BLaER1 treated with 17β-estradiol and CSF1 and Interleukin-3, amounts not matched to agents 10 nM and 100 nM (cell line): Measurements from ENCODE around the gene MBOAT7.
"Not testable (repeated sequence)": the region's sequence is repeated elsewhere in the genome, so short reads cannot be mapped to it uniquely, and the experiment has no call there.

Experiments
- H3K27ac ChIP-seq, 11 experiments: shearing (Covaris generic); formaldehyde crosslinking; 2 replicates each; pipeline ENCODE4 v1.8.1; 2022
- H3K27me3 ChIP-seq, 11 experiments: shearing (Covaris generic); formaldehyde crosslinking; 2 replicates each; pipeline ENCODE4 v1.8.1; 2022
- H3K36me3 ChIP-seq, 11 experiments: shearing (Covaris generic); formaldehyde crosslinking; 2 replicates each; pipeline ENCODE4 v1.8.1; 2022
- H3K4me1 ChIP-seq, 10 experiments: shearing (Covaris generic); formaldehyde crosslinking; 2 replicates each; pipeline ENCODE4 v1.8.1; 2022
- H3K4me2 ChIP-seq, 11 experiments: shearing (Covaris generic); formaldehyde crosslinking; 2 replicates each; pipeline ENCODE4 v1.8.1; 2022
- H3K4me3 ChIP-seq, 10 experiments: shearing (Covaris generic); formaldehyde crosslinking; 2 replicates each; pipeline ENCODE4 v1.8.1; 2022
- H3K9ac ChIP-seq, 11 experiments: shearing (Covaris generic); formaldehyde crosslinking; 2 replicates each; pipeline ENCODE4 v1.8.1; 2022
- H3K9me3 ChIP-seq, 11 experiments: shearing (Covaris generic); formaldehyde crosslinking; replicated peaks in 1 of 11; 2 replicates each; pipeline ENCODE4 v1.8.1; 2022
- H4K20me1 ChIP-seq, 11 experiments: shearing (Covaris generic); formaldehyde crosslinking; 2 replicates each; pipeline ENCODE4 v1.8.1; 2022
- Cebpa-rat ChIP-seq, 11 experiments: shearing (Covaris generic); IDR thresholded peaks; 2 replicates each; pipeline ENCODE4 v1.8.1; 2022

Gene MBOAT7

DNA sequence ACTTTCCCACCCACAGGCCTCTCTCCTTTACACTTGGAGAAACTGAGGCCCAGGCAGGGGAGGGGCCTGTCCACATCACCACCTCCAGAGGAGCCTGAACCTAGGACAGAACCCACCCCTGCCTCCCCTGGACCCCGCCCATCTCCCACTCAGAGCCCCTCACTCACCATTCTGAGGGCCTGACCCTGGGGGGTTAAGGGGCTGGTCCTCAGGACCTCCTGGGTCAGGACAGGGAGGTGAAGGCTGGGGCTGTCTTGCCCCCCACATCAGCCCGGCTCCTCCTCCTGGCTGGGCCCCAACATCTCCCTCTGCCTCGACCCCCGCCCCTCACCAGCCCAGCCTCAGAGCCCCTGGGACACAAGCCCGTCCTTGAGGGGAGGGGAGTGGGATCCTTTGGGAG lies 30.3 kb upstream of the MBOAT7 start:
- H3K4me3 ChIP-seq = peak overlapping the region in 3 of 10 experiments; percentile 26 to 51 (median 44); a peak in 5 of 20 replicates
- peaks cover 0 to 44% (median 22%) of the 10 kb centered on the region in 11 experiments; a peak in 9 of 22 replicates for H4K20me1 ChIP-seq
- peak overlapping the region in 2 of 11 experiments; percentile 48 to 60; a peak in 2 of 22 replicates for H3K27ac ChIP-seq
- peak overlapping the region in 3 of 11 experiments; percentile 21 to 81 (median 79); a peak in 5 of 22 replicates for H3K9ac ChIP-seq
- not testable (repeated sequence) for H3K27me3 ChIP-seq, H3K9me3 ChIP-seq
- H3K4me1 ChIP-seq = peaks cover 13 to 58% (median 22%) of the 10 kb centered on the region in 10 experiments
- peak overlapping the region in 3 of 11 experiments; percentile 61 to 94 (median 89); a peak in 6 of 22 replicates for H3K4me2 ChIP-seq
- H3K36me3 ChIP-seq = peaks cover 27 to 49% (median 40%) of the 10 kb centered on the region in 11 experiments

DNA sequence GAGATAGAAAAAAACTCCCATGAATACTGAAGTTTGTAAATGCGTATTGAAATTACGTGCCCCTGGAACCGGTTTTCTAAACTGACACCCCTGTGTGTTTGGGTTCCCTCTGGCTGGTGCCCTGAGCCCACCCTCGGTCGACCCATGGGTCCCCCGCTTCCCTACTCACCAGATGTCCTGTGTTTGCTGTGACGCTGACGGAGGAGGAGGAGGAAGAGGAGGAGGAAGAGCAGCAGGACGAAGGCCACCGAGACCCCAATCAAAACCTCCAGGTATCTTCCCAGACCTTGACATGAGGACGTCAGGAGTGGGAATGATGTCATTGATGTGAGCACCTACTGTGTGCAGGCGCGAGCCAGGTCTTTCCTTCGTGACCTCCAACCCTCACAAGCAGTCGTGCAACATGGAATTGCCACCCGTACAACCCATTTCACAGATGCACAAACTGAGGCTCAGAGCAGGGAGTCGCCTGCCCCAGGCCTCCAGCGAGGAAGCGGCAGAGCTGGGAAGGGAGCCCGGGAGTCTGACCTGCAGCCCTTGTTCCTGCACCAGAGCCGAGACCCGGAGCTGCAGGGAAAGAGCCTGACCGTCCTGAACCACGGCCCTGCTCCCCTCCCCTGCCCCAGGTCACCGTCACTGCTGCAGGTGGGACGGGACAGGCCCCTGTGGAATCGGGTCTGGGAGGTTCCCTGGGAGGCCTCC lies 29.7 kb upstream of the MBOAT7 start:
- no peak for TF ChIP-seq Cebpa-rat (IDR thresholded peaks at IDR 0.05)
- peak overlapping the region in 2 of 11 experiments; percentile 48 to 60; a peak in 2 of 22 replicates for H3K27ac ChIP-seq
- H3K36me3 ChIP-seq = peaks cover 28 to 49% (median 43%) of the 10 kb centered on the region in 11 experiments
- H3K4me2 ChIP-seq = peak overlapping the region in 3 of 11 experiments; percentile 61 to 94 (median 89); a peak in 6 of 22 replicates
- peaks cover 13 to 56% (median 22%) of the 10 kb centered on the region in 10 experiments for H3K4me1 ChIP-seq
- H4K20me1 ChIP-seq = peaks cover 0 to 44% (median 22%) of the 10 kb centered on the region in 11 experiments; a peak in 9 of 22 replicates
- no peaks in the 10 kb centered on the region for H3K27me3 ChIP-seq
- peak overlapping the region in 3 of 10 experiments; percentile 26 to 51 (median 44); a peak in 5 of 20 replicates for H3K4me3 ChIP-seq
- H3K9ac ChIP-seq = peak overlapping the region in 4 of 11 experiments; percentile 10 to 81 (median 50); a peak in 5 of 22 replicates
- H3K9me3 ChIP-seq = peaks cover 0 to 7% (median 0%) of the 10 kb centered on the region in 11 experiments; a peak in 6 of 22 replicates

DNA sequence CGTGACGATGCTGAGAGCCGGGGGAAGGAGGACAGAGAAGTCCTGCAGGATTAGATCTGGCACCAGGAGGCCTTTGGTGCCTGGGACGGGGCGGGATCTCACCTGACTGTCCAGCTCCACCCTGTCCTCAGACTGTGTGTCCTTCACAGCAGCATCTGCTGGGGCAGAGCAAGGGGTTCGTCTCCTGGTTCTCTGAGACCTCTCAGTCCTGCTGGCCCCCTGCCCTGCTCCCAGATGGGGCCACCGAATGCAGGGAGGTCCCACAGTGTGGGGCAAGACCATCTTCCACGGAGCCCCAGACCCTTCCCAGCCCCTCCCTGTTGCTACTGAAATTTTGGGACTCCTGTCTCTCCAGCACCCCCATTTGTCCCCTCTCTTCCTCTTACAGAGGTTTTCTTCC lies 28.9 kb upstream of the MBOAT7 start:
- H3K9ac ChIP-seq = peak overlapping the region in 3 of 11 experiments; percentile 21 to 81 (median 79); a peak in 4 of 22 replicates
- peaks cover 9 to 47% (median 14%) of the 10 kb centered on the region in 10 experiments for H3K4me1 ChIP-seq
- H4K20me1 ChIP-seq = peaks cover 0 to 44% (median 22%) of the 10 kb centered on the region in 11 experiments; a peak in 9 of 22 replicates
- peak overlapping the region in 3 of 11 experiments; percentile 61 to 94 (median 89); a peak in 6 of 22 replicates for H3K4me2 ChIP-seq
- peak overlapping the region in 2 of 11 experiments; percentile 13 to 50; a peak in 2 of 22 replicates for H3K27ac ChIP-seq
- TF ChIP-seq Cebpa-rat (IDR thresholded peaks at IDR 0.05) = no peak
- H3K36me3 ChIP-seq = peaks cover 34 to 55% (median 45%) of the 10 kb centered on the region in 11 experiments
- peak overlapping the region in 3 of 10 experiments; percentile 26 to 51 (median 44); a peak in 3 of 20 replicates for H3K4me3 ChIP-seq
- H3K9me3 ChIP-seq = peaks cover 0 to 15% (median 0%) of the 10 kb centered on the region in 11 experiments; a peak in 6 of 22 replicates
- H3K27me3 ChIP-seq = no peaks in the 10 kb centered on the region

DNA sequence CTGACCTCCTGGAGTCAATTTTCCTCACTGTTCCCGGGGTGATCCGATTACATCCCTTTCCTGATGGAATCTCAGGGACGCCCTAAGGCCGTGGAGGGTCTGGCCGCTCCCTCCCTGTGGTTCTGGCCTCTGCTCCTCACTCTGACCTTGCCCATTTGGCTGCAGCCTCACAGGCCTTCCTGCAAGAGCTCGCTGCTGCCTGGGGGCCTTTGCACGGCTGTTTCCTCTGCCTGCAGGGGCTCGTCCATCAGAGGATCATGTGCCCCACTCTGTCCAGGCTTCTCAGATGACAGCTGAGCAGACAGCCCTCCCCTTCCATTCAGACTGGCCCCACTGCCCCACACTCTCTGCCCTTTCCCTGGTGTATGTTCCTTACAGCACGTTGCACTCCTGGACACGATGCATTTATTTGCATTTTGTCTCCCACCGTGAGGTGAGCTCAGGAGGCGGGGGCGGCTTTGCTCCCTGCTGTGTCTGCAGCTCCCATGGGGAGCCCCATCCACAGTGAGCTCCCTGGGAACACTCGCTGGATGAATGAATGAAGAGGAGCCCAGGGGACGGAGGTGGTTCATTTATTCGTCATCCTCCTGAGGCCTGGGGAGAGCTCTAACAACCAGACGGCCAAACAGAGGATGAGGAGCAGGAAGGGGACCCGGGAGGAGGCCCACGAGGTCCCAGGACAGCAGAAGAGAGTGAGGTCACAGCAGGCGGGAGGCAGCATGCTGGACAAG lies 28.3 kb upstream of the MBOAT7 start:
- H3K27ac ChIP-seq = not testable (repeated sequence)
- H4K20me1 ChIP-seq = peaks cover 0 to 47% (median 22%) of the 10 kb centered on the region in 11 experiments; a peak in 9 of 22 replicates

DNA sequence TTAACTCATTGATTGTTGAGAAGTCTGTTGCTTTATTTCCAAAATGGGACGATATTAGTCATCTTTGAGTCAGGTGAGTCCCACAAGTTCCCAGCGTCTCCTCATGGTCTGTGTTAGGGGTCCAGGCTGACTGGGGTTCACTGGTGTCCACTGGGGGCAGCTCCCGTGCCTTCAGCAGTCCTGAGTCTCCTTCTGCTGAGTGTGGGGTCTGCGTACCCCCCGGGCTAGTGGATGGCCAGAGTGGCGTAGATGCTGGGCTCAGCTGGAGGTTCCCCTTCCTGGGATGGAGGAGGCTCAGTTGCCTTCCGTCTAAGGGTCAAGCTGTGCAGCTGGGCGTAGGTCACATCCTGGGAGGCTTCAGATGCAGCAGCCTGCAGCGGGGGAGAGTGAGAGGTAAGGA lies 27.5 kb upstream of the MBOAT7 start:
- Histone ChIP-seq H3K36me3 (peaks cover 43 to 69% (median 58%) of the 10 kb centered on the region in 11 experiments), H3K9me3 (peaks cover 0 to 15% (median 0%) of the 10 kb centered on the region in 11 experiments; a peak in 6 of 22 replicates), H3K27ac (no peak overlapping the region), H4K20me1 (peaks cover 0 to 55% (median 22%) of the 10 kb centered on the region in 11 experiments; a peak in 9 of 22 replicates), H3K4me2 (0 out of 22 replicates have a peak overlapping the region, but pooled peaks of 2 of the 11 experiments have one; percentile 11 to 42), H3K4me1 (peaks cover 0 to 44% (median 8%) of the 10 kb centered on the region in 10 experiments; a peak in 13 of 20 replicates), H3K9ac (0 out of 22 replicates have a peak overlapping the region, but pooled peaks of 1 of the 11 experiments have one; percentile 42), H3K27me3 (no peaks in the 10 kb centered on the region), H3K4me3 (no peak overlapping the region)
- TF ChIP-seq Cebpa-rat (IDR thresholded peaks at IDR 0.05) = no peak

More for the DNA sequence above, 28.3 kb upstream of the MBOAT7 start:
- H3K27me3 ChIP-seq = not testable (repeated sequence)
- Histone ChIP-seq H3K4me1 (peaks cover 3 to 44% (median 10%) of the 10 kb centered on the region in 10 experiments), H3K4me3 (peak overlapping the region in 2 of 10 experiments; percentile 44 to 51; a peak in 1 of 20 replicates), H3K9me3 (peaks cover 0 to 15% (median 0%) of the 10 kb centered on the region in 11 experiments; a peak in 6 of 22 replicates), H3K9ac (peak overlapping the region in 2 of 11 experiments; percentile 79 to 81; a peak in 3 of 22 replicates), H3K36me3 (peaks cover 40 to 61% (median 50%) of the 10 kb centered on the region in 11 experiments), H3K4me2 (peak overlapping the region in 2 of 11 experiments; percentile 89 to 94; a peak in 4 of 22 replicates)

DNA sequence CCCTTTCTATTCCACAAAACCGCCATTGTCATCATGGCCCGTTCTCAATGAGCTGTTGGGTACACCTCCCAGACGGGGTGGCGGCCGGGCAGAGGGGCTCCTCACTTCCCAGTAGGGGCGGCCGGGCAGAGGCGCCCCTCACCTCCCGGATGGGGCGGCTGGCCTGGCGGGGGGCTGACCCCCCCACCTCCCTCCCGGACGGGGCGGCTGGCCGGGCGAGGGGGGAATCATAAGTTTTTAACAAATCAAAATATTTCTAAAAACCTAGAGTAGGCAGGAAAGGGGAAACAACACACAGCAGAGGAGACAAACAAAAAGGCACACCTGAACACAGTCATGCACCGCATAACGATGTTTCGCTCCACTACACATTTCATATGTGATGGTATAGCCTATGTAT lies 25.4 kb upstream of the MBOAT7 start:
- Histone ChIP-seq H3K36me3 (peaks cover 43 to 79% (median 67%) of the 10 kb centered on the region in 11 experiments), H4K20me1 (peaks cover 0 to 76% (median 34%) of the 10 kb centered on the region in 11 experiments; a peak in 12 of 22 replicates), H3K9me3 (peaks cover 0 to 15% (median 0%) of the 10 kb centered on the region in 11 experiments; a peak in 6 of 22 replicates), H3K4me1 (peaks cover 18 to 59% (median 29%) of the 10 kb centered on the region in 10 experiments)
- not testable (repeated sequence) for H3K27me3 ChIP-seq, H3K9ac ChIP-seq, H3K27ac ChIP-seq, H3K4me2 ChIP-seq, H3K4me3 ChIP-seq

DNA sequence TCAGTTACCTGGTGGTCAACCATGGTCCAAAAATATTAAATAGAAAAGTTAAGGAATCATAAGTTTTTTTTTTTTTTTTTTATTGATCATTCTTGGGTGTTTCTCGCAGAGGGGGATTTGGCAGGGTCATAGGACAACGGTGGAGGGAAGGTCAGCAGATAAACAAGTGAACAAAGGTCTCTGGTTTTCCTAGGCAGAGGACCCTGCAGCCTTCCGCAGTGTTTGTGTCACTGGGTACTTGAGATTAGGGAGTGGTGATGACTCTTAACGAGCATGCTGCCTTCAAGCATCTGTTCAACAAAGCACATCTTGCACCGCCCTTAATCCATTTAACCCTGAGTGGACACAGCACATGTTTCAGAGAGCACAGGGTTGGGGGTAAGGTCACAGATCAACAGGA lies 24.8 kb upstream of the MBOAT7 start:
- peaks cover 0 to 82% (median 30%) of the 10 kb centered on the region in 11 experiments; a peak in 13 of 22 replicates for H4K20me1 ChIP-seq
- peaks cover 37 to 79% (median 69%) of the 10 kb centered on the region in 11 experiments for H3K36me3 ChIP-seq

DNA sequence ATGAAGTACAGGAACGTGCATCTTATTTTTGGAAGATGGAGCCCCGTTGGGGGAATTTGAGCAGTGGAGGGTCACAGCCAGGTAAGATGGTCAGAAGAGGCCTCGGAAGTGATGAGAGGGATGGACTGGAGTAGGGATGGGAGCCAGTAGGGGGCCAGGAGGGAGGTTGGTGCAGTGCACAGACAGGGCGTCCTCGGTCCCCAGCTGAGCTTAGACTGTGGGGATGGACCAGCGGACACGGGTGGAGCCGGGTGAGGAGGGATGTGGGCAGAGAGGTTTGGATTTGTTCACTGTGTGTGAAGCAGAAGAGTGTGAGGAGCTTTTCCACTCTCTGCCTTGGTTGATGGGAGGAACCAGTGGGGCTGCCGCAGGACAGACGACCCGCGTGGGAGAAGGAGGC lies 21.9 kb upstream of the MBOAT7 start:
- peaks cover 3 to 95% (median 16%) of the 10 kb centered on the region in 11 experiments; a peak in 20 of 22 replicates for H4K20me1 ChIP-seq
- peak overlapping the region; percentile 25 to 97 (median 94); a peak in 19 of 22 replicates for H3K9ac ChIP-seq
- H3K4me3 ChIP-seq = peak overlapping the region in 4 of 10 experiments; percentile 2 to 31 (median 19); a peak in 5 of 20 replicates
- H3K4me1 ChIP-seq = peaks cover 53 to 66% (median 59%) of the 10 kb centered on the region in 10 experiments
- TF ChIP-seq Cebpa-rat (IDR thresholded peaks at IDR 0.05) = no peak
- H3K9me3 ChIP-seq = peaks cover 0 to 15% (median 0%) of the 10 kb centered on the region in 11 experiments; a peak in 6 of 22 replicates
- peak overlapping the region; percentile 94 to 100 (median 97); a peak in 21 of 22 replicates for H3K27ac ChIP-seq
- peaks cover 24 to 85% (median 75%) of the 10 kb centered on the region in 11 experiments for H3K36me3 ChIP-seq
- H3K27me3 ChIP-seq = no peaks in the 10 kb centered on the region
- H3K4me2 ChIP-seq = peak overlapping the region; percentile 17 to 99 (median 93); a peak in 21 of 22 replicates

More for the DNA sequence above, 24.8 kb upstream of the MBOAT7 start:
- not testable (repeated sequence) for H3K27ac ChIP-seq, H3K9ac ChIP-seq, H3K4me3 ChIP-seq, H3K27me3 ChIP-seq, H3K4me2 ChIP-seq
- Histone ChIP-seq H3K4me1 (peaks cover 24 to 59% (median 34%) of the 10 kb centered on the region in 10 experiments), H3K9me3 (peaks cover 0 to 15% (median 0%) of the 10 kb centered on the region in 11 experiments; a peak in 6 of 22 replicates)
